RPMI8226 (cell line): Measurements from ENCODE around the gene GDF2.

Experiments
- DNase-seq: peaks from one replicate; pipeline ENCODE4 v3.0.0-alpha.2; 2015

Gene GDF2

GRCh38 chr10:47294057-47294456 is 28.2 kb upstream of the GDF2 start:
- DNase-seq, result no peak

GRCh38 chr10:47294501-47294900 is 27.8 kb upstream of the GDF2 start:
- DNase-seq, result no peak

- no peak for DNase-seq
Measured at GRCh38 chr10:47295411-47295810, 26.8 kb upstream of the GDF2 start.

- DNase-seq, result no peak
Measured at GRCh38 chr10:47296156-47296894, 25.9 kb upstream of the GDF2 start.

GRCh38 chr10:47296941-47297340 is 25.3 kb upstream of the GDF2 start:
- DNase-seq, result no peak

- no peak for DNase-seq
Measured at GRCh38 chr10:47297866-47298540, 24.3 kb upstream of the GDF2 start.

- DNase-seq, result no peak
Measured at GRCh38 chr10:47298715-47299114, 23.5 kb upstream of the GDF2 start.

GRCh38 chr10:47299611-47300428 is 22.4 kb upstream of the GDF2 start, which contains the start of gene GDF10:
Gene GDF10 (plus strand): TSS chr10:47300197. CDS start chr10:47300652, 455 bp downstream.
- DNase-seq, result no peak

GRCh38 chr10:47300429-47300931 is 21.8 kb upstream of the GDF2 start:
- DNase-seq, result no peak

- DNase-seq, result no peak
Measured at GRCh38 chr10:47301833-47302232, 20.4 kb upstream of the GDF2 start.

- no peak for DNase-seq
Measured at GRCh38 chr10:47303105-47303504, 19.1 kb upstream of the GDF2 start.

GRCh38 chr10:47303866-47304265 is 18.4 kb upstream of the GDF2 start:
- no peak for DNase-seq

GRCh38 chr10:47305566-47305965 is 16.7 kb upstream of the GDF2 start:
- DNase-seq, result no peak

GRCh38 chr10:47306387-47307210 is 15.7 kb upstream of the GDF2 start:
- no peak for DNase-seq

- DNase-seq, result no peak
Measured at GRCh38 chr10:47307381-47307780, 14.9 kb upstream of the GDF2 start.

GRCh38 chr10:47308775-47309174 is 13.5 kb upstream of the GDF2 start:
- DNase-seq, result no peak

- DNase-seq, result no peak
Measured at GRCh38 chr10:47309408-47310089, 12.7 kb upstream of the GDF2 start.

- no peak for DNase-seq
Measured at GRCh38 chr10:47310090-47310505, 12.2 kb upstream of the GDF2 start.

GRCh38 chr10:47311193-47311931 is 10.9 kb upstream of the GDF2 start:
- DNase-seq, result peak; percentile 87

GRCh38 chr10:47311932-47312662 is 10.2 kb upstream of the GDF2 start:
- peak; percentile 78 for DNase-seq

GRCh38 chr10:47312663-47312995 is 9.6 kb upstream of the GDF2 start:
- no peak for DNase-seq
